DOHH2 (cell line): ENCODE results near the gene RASSF10.

Source experiments
- CTCF ChIP-seq: fragments of 200-600 bp; sonication (generic); IDR thresholded peaks from one replicate; pipeline ENCODE4 v1.5.1; 2014; ENCODE audit warnings: antibody characterized with exemption, mild to moderate bottlenecking, low read depth, low read length; ENCODE audit not compliant: poor library complexity, severe bottlenecking
- EZH2phosphoT487 ChIP-seq: fragments of 200-600 bp; sonication (generic); IDR thresholded peaks from 2 replicates; pipeline ENCODE4 v1.6.1; 2017; ENCODE audit warnings: borderline replicate concordance, mild to moderate bottlenecking, antibody characterized with exemption, low read length, moderate library complexity, mixed read lengths

DNA sequence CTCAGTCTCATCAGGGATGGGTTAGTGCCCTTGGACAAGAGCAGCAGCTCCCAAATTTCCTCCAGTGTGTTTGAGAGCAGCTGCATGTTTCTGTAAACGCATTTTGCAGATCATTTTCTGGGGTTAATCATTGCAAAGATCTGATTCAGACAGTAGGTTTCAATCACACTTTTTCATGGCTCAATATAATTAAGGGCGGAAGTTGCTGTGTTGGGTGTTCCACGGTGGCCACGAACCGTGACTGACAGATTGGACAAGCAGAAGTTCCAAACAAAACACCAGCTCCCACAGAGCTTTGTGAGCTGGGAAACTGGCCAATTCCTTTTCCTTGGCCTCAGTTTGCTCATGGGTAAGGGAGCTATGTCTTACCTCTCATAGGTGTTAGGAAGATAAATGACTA is 8.4 kb upstream of the RASSF10 start:
- no peak for TF ChIP-seq CTCF
- TF ChIP-seq EZH2phosphoT487: no peak
